ENCODE data around the gene KRTAP10-10.
"Not testable (repeated sequence)": the region's sequence is repeated elsewhere in the genome, so short reads cannot be mapped to it uniquely, and the experiment has no call there.

DNA sequence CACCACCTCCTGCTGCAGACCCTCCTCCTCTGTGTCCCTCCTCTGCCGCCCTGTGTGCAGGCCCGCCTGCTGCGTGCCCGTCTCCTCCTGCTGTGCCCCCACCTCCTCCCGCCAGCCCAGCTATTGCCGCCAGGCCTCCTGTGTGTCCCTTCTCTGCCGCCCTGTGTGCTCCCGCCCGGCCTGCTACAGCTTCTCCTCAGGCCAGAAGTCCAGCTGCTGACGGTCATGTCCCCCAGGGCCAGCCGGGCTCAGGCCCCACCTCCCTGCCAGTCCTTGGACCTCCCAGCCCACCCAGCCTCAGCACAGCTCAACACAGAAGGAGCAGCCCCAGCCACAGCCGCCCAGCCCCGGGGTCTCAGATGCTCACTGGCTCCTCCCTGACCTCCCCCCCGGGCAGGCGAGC is 9.3 kb upstream of the KRTAP10-10 start:
- TF ChIP-seq, protein P1, sequence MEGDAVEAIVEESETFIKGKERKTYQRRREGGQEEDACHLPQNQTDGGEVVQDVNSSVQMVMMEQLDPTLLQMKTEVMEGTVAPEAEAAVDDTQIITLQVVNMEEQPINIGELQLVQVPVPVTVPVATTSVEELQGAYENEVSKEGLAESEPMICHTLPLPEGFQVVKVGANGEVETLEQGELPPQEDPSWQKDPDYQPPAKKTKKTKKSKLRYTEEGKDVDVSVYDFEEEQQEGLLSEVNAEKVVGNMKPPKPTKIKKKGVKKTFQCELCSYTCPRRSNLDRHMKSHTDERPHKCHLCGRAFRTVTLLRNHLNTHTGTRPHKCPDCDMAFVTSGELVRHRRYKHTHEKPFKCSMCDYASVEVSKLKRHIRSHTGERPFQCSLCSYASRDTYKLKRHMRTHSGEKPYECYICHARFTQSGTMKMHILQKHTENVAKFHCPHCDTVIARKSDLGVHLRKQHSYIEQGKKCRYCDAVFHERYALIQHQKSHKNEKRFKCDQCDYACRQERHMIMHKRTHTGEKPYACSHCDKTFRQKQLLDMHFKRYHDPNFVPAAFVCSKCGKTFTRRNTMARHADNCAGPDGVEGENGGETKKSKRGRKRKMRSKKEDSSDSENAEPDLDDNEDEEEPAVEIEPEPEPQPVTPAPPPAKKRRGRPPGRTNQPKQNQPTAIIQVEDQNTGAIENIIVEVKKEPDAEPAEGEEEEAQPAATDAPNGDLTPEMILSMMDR (IDR thresholded peaks at IDR 0.05; ENCODE audit: insufficient read depth, low read length) = not testable (repeated sequence)
- not testable (repeated sequence) for TF ChIP-seq GABPA, POLR2AphosphoS5 (IDR thresholded peaks at IDR 0.05; ENCODE audit: low read depth)
- TF ChIP-seq, protein P2, sequence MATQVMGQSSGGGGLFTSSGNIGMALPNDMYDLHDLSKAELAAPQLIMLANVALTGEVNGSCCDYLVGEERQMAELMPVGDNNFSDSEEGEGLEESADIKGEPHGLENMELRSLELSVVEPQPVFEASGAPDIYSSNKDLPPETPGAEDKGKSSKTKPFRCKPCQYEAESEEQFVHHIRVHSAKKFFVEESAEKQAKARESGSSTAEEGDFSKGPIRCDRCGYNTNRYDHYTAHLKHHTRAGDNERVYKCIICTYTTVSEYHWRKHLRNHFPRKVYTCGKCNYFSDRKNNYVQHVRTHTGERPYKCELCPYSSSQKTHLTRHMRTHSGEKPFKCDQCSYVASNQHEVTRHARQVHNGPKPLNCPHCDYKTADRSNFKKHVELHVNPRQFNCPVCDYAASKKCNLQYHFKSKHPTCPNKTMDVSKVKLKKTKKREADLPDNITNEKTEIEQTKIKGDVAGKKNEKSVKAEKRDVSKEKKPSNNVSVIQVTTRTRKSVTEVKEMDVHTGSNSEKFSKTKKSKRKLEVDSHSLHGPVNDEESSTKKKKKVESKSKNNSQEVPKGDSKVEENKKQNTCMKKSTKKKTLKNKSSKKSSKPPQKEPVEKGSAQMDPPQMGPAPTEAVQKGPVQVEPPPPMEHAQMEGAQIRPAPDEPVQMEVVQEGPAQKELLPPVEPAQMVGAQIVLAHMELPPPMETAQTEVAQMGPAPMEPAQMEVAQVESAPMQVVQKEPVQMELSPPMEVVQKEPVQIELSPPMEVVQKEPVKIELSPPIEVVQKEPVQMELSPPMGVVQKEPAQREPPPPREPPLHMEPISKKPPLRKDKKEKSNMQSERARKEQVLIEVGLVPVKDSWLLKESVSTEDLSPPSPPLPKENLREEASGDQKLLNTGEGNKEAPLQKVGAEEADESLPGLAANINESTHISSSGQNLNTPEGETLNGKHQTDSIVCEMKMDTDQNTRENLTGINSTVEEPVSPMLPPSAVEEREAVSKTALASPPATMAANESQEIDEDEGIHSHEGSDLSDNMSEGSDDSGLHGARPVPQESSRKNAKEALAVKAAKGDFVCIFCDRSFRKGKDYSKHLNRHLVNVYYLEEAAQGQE (IDR thresholded peaks at IDR 0.05; ENCODE audit: insufficient replicate concordance, low read depth) = not testable (repeated sequence)
